ENCODE measurements around the gene TFF1.

The TFF1 gene

GRCh38 chr21:42358937-42359336 lies 7.4 kb downstream of the TFF1 start:
- TF ChIP-seq CTCF (IDR thresholded peaks at IDR 0.05; ENCODE audit: borderline replicate concordance, control extremely low read depth, extremely low read depth, insufficient read depth, missing control alignments) = no peak
- DNase-seq (ENCODE audit: low spot score) = no peak
- in situ Hi-C loops (cut with MboI; ENCODE audit: low sequenced_read_pairs, unreplicated experiment) = no loop called here

GRCh38 chr21:42358261-42358660 lies 8.1 kb downstream of the TFF1 start:
- TF ChIP-seq CTCF (IDR thresholded peaks at IDR 0.05; ENCODE audit: borderline replicate concordance, control extremely low read depth, extremely low read depth, insufficient read depth, missing control alignments) = no peak
- in situ Hi-C loops (cut with MboI; ENCODE audit: low sequenced_read_pairs, unreplicated experiment) = no loop called here
- no peak for DNase-seq (ENCODE audit: low spot score)

- in situ Hi-C loops (cut with MboI; ENCODE audit: low sequenced_read_pairs, unreplicated experiment) = no loop called here
- no peak for TF ChIP-seq CTCF (IDR thresholded peaks at IDR 0.05; ENCODE audit: borderline replicate concordance, control extremely low read depth, extremely low read depth, insufficient read depth, missing control alignments)
- DNase-seq (ENCODE audit: low spot score) = no peak
These were observed 9.0 kb downstream of the TFF1 start for GRCh38 chr21:42357307-42357706.

- in situ Hi-C loops (cut with MboI; ENCODE audit: low sequenced_read_pairs, unreplicated experiment) = no loop called here
- no peak for DNase-seq (ENCODE audit: low spot score)
- TF ChIP-seq CTCF (IDR thresholded peaks at IDR 0.05; ENCODE audit: borderline replicate concordance, control extremely low read depth, extremely low read depth, insufficient read depth, missing control alignments) = no peak
These were observed 9.7 kb downstream of the TFF1 start for GRCh38 chr21:42356650-42357049.

- no peak for DNase-seq (ENCODE audit: low spot score)
- in situ Hi-C loops (cut with MboI; ENCODE audit: low sequenced_read_pairs, unreplicated experiment) = no loop called here
- no peak for TF ChIP-seq CTCF (IDR thresholded peaks at IDR 0.05; ENCODE audit: borderline replicate concordance, control extremely low read depth, extremely low read depth, insufficient read depth, missing control alignments)
These were observed 10.3 kb downstream of the TFF1 start for GRCh38 chr21:42356046-42356445.

- TF ChIP-seq CTCF (IDR thresholded peaks at IDR 0.05; ENCODE audit: borderline replicate concordance, control extremely low read depth, extremely low read depth, insufficient read depth, missing control alignments) = no peak
- in situ Hi-C loops (cut with MboI; ENCODE audit: low sequenced_read_pairs, unreplicated experiment) = no loop called here
- DNase-seq (ENCODE audit: low spot score) = no peak
These were observed 12.7 kb downstream of the TFF1 start for GRCh38 chr21:42353623-42354022.
